C4-2B (cell line): ENCODE results near the gene ZNF581.

Experiments
- ZFX ChIP-seq: fragments of 450-650 bp; IDR thresholded peaks from 2 replicates; pipeline ENCODE4 v1.6.1; 2017
- TF ChIP-seq, protein P1 (sequence below): fragments of 450-650 bp; conservative IDR thresholded peaks from 2 replicates; pipeline ENCODE4 v1.5.1; 2017; ENCODE audit warnings: mild to moderate bottlenecking

DNA sequence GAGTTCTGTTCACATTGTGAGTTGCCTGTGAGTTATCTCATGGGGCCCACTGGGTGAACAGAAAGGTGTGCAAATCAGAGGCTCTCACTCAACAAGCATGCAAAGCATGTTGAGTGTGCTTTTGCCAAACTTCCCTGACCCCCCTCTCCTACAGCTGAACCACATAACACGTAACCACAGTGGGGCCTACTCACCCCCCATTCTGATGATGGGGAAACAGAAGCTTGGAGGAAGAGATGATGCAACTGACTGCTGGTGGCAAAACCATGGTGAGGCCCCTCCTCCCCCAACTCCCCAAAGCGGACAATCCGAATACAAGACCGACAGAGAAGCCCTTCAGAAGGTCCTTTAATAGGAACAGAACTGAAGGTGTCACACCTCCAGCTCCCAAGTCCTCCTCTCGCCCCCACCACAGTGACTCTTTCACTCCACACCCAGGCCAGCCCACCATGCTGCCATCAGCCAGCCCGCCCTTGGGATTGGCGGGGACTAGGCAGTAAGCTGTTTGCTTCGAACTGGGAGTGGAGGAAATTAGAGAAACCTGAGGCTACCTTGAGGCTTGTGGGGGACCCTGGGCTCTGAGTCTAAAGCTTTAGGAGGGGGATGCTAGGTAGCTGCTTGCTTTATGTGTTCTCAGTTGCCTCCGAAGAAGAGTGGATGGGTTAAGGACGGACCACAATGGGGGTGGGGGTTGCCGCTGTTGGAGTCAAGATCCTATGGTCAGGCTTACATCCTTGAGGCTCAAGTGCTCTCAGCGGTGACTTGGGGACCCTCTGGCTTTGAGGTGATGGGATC, 22.8 kb upstream of the ZNF581 start:
- TF ChIP-seq, protein P1, sequence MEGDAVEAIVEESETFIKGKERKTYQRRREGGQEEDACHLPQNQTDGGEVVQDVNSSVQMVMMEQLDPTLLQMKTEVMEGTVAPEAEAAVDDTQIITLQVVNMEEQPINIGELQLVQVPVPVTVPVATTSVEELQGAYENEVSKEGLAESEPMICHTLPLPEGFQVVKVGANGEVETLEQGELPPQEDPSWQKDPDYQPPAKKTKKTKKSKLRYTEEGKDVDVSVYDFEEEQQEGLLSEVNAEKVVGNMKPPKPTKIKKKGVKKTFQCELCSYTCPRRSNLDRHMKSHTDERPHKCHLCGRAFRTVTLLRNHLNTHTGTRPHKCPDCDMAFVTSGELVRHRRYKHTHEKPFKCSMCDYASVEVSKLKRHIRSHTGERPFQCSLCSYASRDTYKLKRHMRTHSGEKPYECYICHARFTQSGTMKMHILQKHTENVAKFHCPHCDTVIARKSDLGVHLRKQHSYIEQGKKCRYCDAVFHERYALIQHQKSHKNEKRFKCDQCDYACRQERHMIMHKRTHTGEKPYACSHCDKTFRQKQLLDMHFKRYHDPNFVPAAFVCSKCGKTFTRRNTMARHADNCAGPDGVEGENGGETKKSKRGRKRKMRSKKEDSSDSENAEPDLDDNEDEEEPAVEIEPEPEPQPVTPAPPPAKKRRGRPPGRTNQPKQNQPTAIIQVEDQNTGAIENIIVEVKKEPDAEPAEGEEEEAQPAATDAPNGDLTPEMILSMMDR, result no peak
- no peak for TF ChIP-seq ZFX
